ENCODE measurements around the gene PRPF18. TPM values are rescaled to one million over a fixed set of nuclear protein-coding genes. Genes with fewer than 3 reads are reported as not detected.
A peak's percentile ranks its signal among the peaks of the same experiment; 100 is the strongest.

Gene PRPF18
- total RNA-seq, 3 donors from 2014 or later: 24.5 to 26.9 (median 24.5) TPM

- Mint-ChIP-seq H3K27me3 (ENCODE audit: low read depth) (no peaks in the 10 kb centered on the region), H3K36me3 (ENCODE audit: insufficient read depth) (peaks cover 56% of the 10 kb centered on the region), H3K4me1 (ENCODE audit: low read depth) (peaks cover 3% of the 10 kb centered on the region), H3K4me3 (no peak overlapping the region), H3K9me3 (peaks cover 29% of the 10 kb centered on the region)
- DNase-seq (no peak), ATAC-seq (no peak)
Measured at GRCh38 chr10:13643016-13643415, 56.3 kb downstream of the PRPF18 start.

- DNase-seq (no peak), ATAC-seq (no peak)
- Mint-ChIP-seq H3K4me3 (no peak overlapping the region), H3K27me3 (ENCODE audit: low read depth) (no peaks in the 10 kb centered on the region), H3K36me3 (ENCODE audit: insufficient read depth) (peaks cover 46% of the 10 kb centered on the region), H3K9me3 (peaks cover 29% of the 10 kb centered on the region), H3K4me1 (ENCODE audit: low read depth) (peaks cover 12% of the 10 kb centered on the region)
Measured at GRCh38 chr10:13644866-13645265, 58.1 kb downstream of the PRPF18 start.

GRCh38 chr10:13648425-13648824 lies 61.7 kb downstream of the PRPF18 start:
- Mint-ChIP-seq H3K9me3 (no peaks in the 10 kb centered on the region), H3K36me3 (ENCODE audit: insufficient read depth) (peaks cover 21% of the 10 kb centered on the region), H3K4me1 (ENCODE audit: low read depth) (peaks cover 12% of the 10 kb centered on the region), H3K4me3 (no peak overlapping the region), H3K27me3 (ENCODE audit: low read depth) (no peaks in the 10 kb centered on the region)
- DNase-seq (no peak), ATAC-seq (no peak)

GRCh38 chr10:13649844-13650520 lies 63.2 kb downstream of the PRPF18 start:
- Mint-ChIP-seq H3K4me1 (ENCODE audit: low read depth) (peaks cover 12% of the 10 kb centered on the region), H3K27me3 (ENCODE audit: low read depth) (no peaks in the 10 kb centered on the region), H3K4me3 (no peak overlapping the region), H3K36me3 (ENCODE audit: insufficient read depth) (peaks cover 17% of the 10 kb centered on the region), H3K9me3 (no peaks in the 10 kb centered on the region)
- no peak for DNase-seq
- ATAC-seq: no peak

GRCh38 chr10:13650961-13651360 lies 64.2 kb downstream of the PRPF18 start:
- ATAC-seq (no peak), DNase-seq (no peak)
- Mint-ChIP-seq H3K36me3 (ENCODE audit: insufficient read depth) (peaks cover 9% of the 10 kb centered on the region), H3K4me1 (ENCODE audit: low read depth) (peaks cover 12% of the 10 kb centered on the region), H3K9me3 (no peaks in the 10 kb centered on the region), H3K4me3 (no peak overlapping the region), H3K27me3 (ENCODE audit: low read depth) (no peaks in the 10 kb centered on the region)

- Mint-ChIP-seq H3K36me3 (ENCODE audit: insufficient read depth) (peaks cover 9% of the 10 kb centered on the region), H3K9me3 (no peaks in the 10 kb centered on the region), H3K27me3 (ENCODE audit: low read depth) (no peaks in the 10 kb centered on the region), H3K4me3 (no peak overlapping the region), H3K4me1 (ENCODE audit: low read depth) (peaks cover 10% of the 10 kb centered on the region)
- no peak for DNase-seq
- peak; percentile 41 to 46 for ATAC-seq
Measured at GRCh38 chr10:13651969-13652720, 65.4 kb downstream of the PRPF18 start.

GRCh38 chr10:13652860-13653259 lies 66.1 kb downstream of the PRPF18 start:
- peaks cover 8% of the 10 kb centered on the region for H3K4me1 Mint-ChIP-seq (ENCODE audit: low read depth)
- DNase-seq (no peak), ATAC-seq (no peak)
- H3K27me3 Mint-ChIP-seq (ENCODE audit: low read depth): no peaks in the 10 kb centered on the region
- no peaks in the 10 kb centered on the region for H3K9me3 Mint-ChIP-seq
- peaks cover 9% of the 10 kb centered on the region for H3K36me3 Mint-ChIP-seq (ENCODE audit: insufficient read depth)
- H3K4me3 Mint-ChIP-seq: no peak overlapping the region

- H3K9me3 Mint-ChIP-seq: no peaks in the 10 kb centered on the region
Measured at GRCh38 chr10:13654118-13654830, 67.5 kb downstream of the PRPF18 start.

GRCh38 chr10:13654846-13655245 lies 68.1 kb downstream of the PRPF18 start:
- peaks cover 7% of the 10 kb centered on the region for H3K36me3 Mint-ChIP-seq (ENCODE audit: insufficient read depth)

More at GRCh38 chr10:13654118-13654830, 67.5 kb downstream of the PRPF18 start:
- H3K4me1 Mint-ChIP-seq (ENCODE audit: low read depth): no peaks in the 10 kb centered on the region
- H3K27me3 Mint-ChIP-seq (ENCODE audit: low read depth): no peaks in the 10 kb centered on the region
- DNase-seq: no peak
- peak in 1 of 2 donors; percentile 9 for ATAC-seq
- H3K4me3 Mint-ChIP-seq: no peak overlapping the region
- peaks cover 7% of the 10 kb centered on the region for H3K36me3 Mint-ChIP-seq (ENCODE audit: insufficient read depth)

GRCh38 chr10:13656337-13657100 lies 69.8 kb downstream of the PRPF18 start:
- H3K27me3 Mint-ChIP-seq (ENCODE audit: low read depth): no peaks in the 10 kb centered on the region
- peaks cover 5% of the 10 kb centered on the region for H3K4me1 Mint-ChIP-seq (ENCODE audit: low read depth)
- H3K9me3 Mint-ChIP-seq: no peaks in the 10 kb centered on the region
- H3K36me3 Mint-ChIP-seq (ENCODE audit: insufficient read depth): peaks cover 3% of the 10 kb centered on the region
- no peak overlapping the region for H3K4me3 Mint-ChIP-seq
- ATAC-seq (no peak), DNase-seq (no peak)

More at GRCh38 chr10:13654846-13655245, 68.1 kb downstream of the PRPF18 start:
- H3K4me1 Mint-ChIP-seq (ENCODE audit: low read depth): peaks cover under 1% of the 10 kb centered on the region
- DNase-seq (no peak), ATAC-seq (no peak)
- H3K4me3 Mint-ChIP-seq: no peak overlapping the region
- H3K27me3 Mint-ChIP-seq (ENCODE audit: low read depth): no peaks in the 10 kb centered on the region
- no peaks in the 10 kb centered on the region for H3K9me3 Mint-ChIP-seq

- Mint-ChIP-seq H3K4me3 (no peak overlapping the region), H3K27me3 (ENCODE audit: low read depth) (no peaks in the 10 kb centered on the region), H3K9me3 (no peaks in the 10 kb centered on the region), H3K36me3 (ENCODE audit: insufficient read depth) (no peaks in the 10 kb centered on the region), H3K4me1 (ENCODE audit: low read depth) (peaks cover 5% of the 10 kb centered on the region)
- no peak for ATAC-seq
- DNase-seq: no peak
Measured at GRCh38 chr10:13657101-13657680, 70.4 kb downstream of the PRPF18 start.

- peaks cover 5% of the 10 kb centered on the region for H3K4me1 Mint-ChIP-seq (ENCODE audit: low read depth)
- DNase-seq: no peak
- no peaks in the 10 kb centered on the region for H3K36me3 Mint-ChIP-seq (ENCODE audit: insufficient read depth)
- H3K9me3 Mint-ChIP-seq: no peaks in the 10 kb centered on the region
- H3K27me3 Mint-ChIP-seq (ENCODE audit: low read depth): no peaks in the 10 kb centered on the region
- ATAC-seq: no peak
- H3K4me3 Mint-ChIP-seq: no peak overlapping the region
Measured at GRCh38 chr10:13658264-13658663, 71.5 kb downstream of the PRPF18 start.

GRCh38 chr10:13658871-13659685 lies 72.3 kb downstream of the PRPF18 start:
- H3K4me3 Mint-ChIP-seq: no peak overlapping the region
- ATAC-seq: peak in 1 of 2 donors; percentile 24

More at GRCh38 chr10:13658871-13659685, 72.3 kb downstream of the PRPF18 start:
- Mint-ChIP-seq H3K27me3 (ENCODE audit: low read depth) (no peaks in the 10 kb centered on the region), H3K36me3 (ENCODE audit: insufficient read depth) (no peaks in the 10 kb centered on the region), H3K9me3 (no peaks in the 10 kb centered on the region), H3K4me1 (ENCODE audit: low read depth) (peaks cover 5% of the 10 kb centered on the region)
- DNase-seq: no peak

All from activated T-cell treated with anti-CD3 and anti-CD28 coated beads, Interleukin-2, amount 50 U/mL, for 4 hours (primary cell).